KMS-11 (cell line): Measurements from ENCODE around the gene HAO2.
"Not testable (repeated sequence)": the region's sequence is repeated elsewhere in the genome, so short reads cannot be mapped to it uniquely, and the experiment has no call there.

Experiments
- H2AFZ ChIP-seq: fragments of 200-600 bp; sonication (generic); 2 replicates; pipeline ENCODE4 v1.6.1; 2016; ENCODE audit warnings: antibody characterized with exemption, mixed run types, low read depth
- H3K27ac ChIP-seq: fragments of 200-600 bp; sonication (generic); 2 replicates; pipeline ENCODE4 v1.6.1; 2016; ENCODE audit warnings: mild to moderate bottlenecking, mixed run types
- H3K27me3 ChIP-seq: fragments of 200-600 bp; sonication (generic); 2 replicates; pipeline ENCODE4 v1.6.1; 2017; ENCODE audit warnings: mild to moderate bottlenecking, low read depth, mixed run types, moderate library complexity; ENCODE audit not compliant: insufficient read depth
- H3K36me3 ChIP-seq: fragments of 200-600 bp; sonication (generic); 2 replicates; pipeline ENCODE4 v1.6.1; 2017; ENCODE audit warnings: mild to moderate bottlenecking, mixed run types; ENCODE audit not compliant: insufficient read depth
- H3K4me1 ChIP-seq: fragments of 200-600 bp; sonication (generic); 2 replicates; pipeline ENCODE4 v1.6.1; 2016; ENCODE audit warnings: mild to moderate bottlenecking, low read depth, mixed run types; ENCODE audit not compliant: poor library complexity, severe bottlenecking
- H3K4me2 ChIP-seq: fragments of 200-600 bp; sonication (generic); 2 replicates; pipeline ENCODE4 v1.7.0; 2016; ENCODE audit warnings: mild to moderate bottlenecking, mixed run types
- H3K4me3 ChIP-seq: fragments of 200-600 bp; sonication (generic); IDR thresholded peaks from 2 replicates; pipeline ENCODE4 v1.6.1; 2017; ENCODE audit warnings: low read depth, low read length, mixed read lengths; ENCODE audit not compliant: insufficient read depth
- H3K79me2 ChIP-seq: fragments of 200-600 bp; sonication (generic); 2 replicates; pipeline ENCODE4 v1.6.1; 2016; ENCODE audit warnings: low read depth, mixed run types; ENCODE audit not compliant: insufficient read depth
- H3K9ac ChIP-seq: fragments of 200-600 bp; sonication (generic); 2 replicates; pipeline ENCODE4 v1.6.1; 2016; ENCODE audit warnings: mild to moderate bottlenecking, mixed run types
- H4K20me1 ChIP-seq: fragments of 200-600 bp; sonication (generic); 2 replicates; pipeline ENCODE4 v1.6.1; 2016; ENCODE audit warnings: mild to moderate bottlenecking, mixed run types; ENCODE audit not compliant: insufficient read depth
- CTCF ChIP-seq: fragments of 200-600 bp; sonication (generic); conservative IDR thresholded peaks from 2 replicates; pipeline ENCODE4 v1.6.1; 2017; ENCODE audit warnings: low read depth, mild to moderate bottlenecking, antibody characterized with exemption, low read length, moderate library complexity, mixed read lengths

Gene HAO2

GRCh38 chr1:119347858-119348257 is 20.7 kb upstream of the HAO2 start:
- H3K9ac ChIP-seq: no peak overlapping the region
- H3K27ac ChIP-seq: no peak overlapping the region
- H3K4me2 ChIP-seq: no peak overlapping the region
- no peak for TF ChIP-seq CTCF
- no peaks in the 10 kb centered on the region for H3K27me3 ChIP-seq
- H3K79me2 ChIP-seq: no peaks in the 10 kb centered on the region
- no peak overlapping the region for H3K4me3 ChIP-seq
- H4K20me1 ChIP-seq: no peaks in the 10 kb centered on the region
- H2AFZ ChIP-seq: peak overlapping the region; percentile 17
- no peaks in the 10 kb centered on the region for H3K36me3 ChIP-seq
- H3K4me1 ChIP-seq: peaks cover 9% of the 10 kb centered on the region

- Histone ChIP-seq H3K79me2 (no peaks in the 10 kb centered on the region), H4K20me1 (no peaks in the 10 kb centered on the region), H3K27ac (no peak overlapping the region), H3K4me1 (peaks cover 9% of the 10 kb centered on the region), H3K36me3 (no peaks in the 10 kb centered on the region), H3K9ac (no peak overlapping the region), H3K4me2 (no peak overlapping the region), H3K4me3 (no peak overlapping the region), H2AFZ (no peak overlapping the region), H3K27me3 (no peaks in the 10 kb centered on the region)
- no peak for TF ChIP-seq CTCF
Observed at GRCh38 chr1:119348941-119349340, 19.6 kb upstream of the HAO2 start.

- not testable (repeated sequence) for H2AFZ ChIP-seq, H3K79me2 ChIP-seq, H3K9ac ChIP-seq, H3K4me3 ChIP-seq, H3K27me3 ChIP-seq, H3K27ac ChIP-seq, H4K20me1 ChIP-seq, H3K4me1 ChIP-seq, H3K36me3 ChIP-seq, H3K4me2 ChIP-seq
Observed at GRCh38 chr1:119350866-119351265, 17.7 kb upstream of the HAO2 start.

- Histone ChIP-seq H2AFZ (no peak overlapping the region), H3K27ac (no peak overlapping the region), H3K4me2 (no peak overlapping the region)
Observed at GRCh38 chr1:119351997-119352396, 16.6 kb upstream of the HAO2 start.

GRCh38 chr1:119353836-119354235 is 14.7 kb upstream of the HAO2 start:
- no peak overlapping the region for H2AFZ ChIP-seq
- TF ChIP-seq CTCF: no peak
- H3K4me2 ChIP-seq: no peak overlapping the region
- no peaks in the 10 kb centered on the region for H3K79me2 ChIP-seq
- no peaks in the 10 kb centered on the region for H4K20me1 ChIP-seq
- H3K27me3 ChIP-seq: no peaks in the 10 kb centered on the region
- H3K27ac ChIP-seq: no peak overlapping the region
- H3K4me3 ChIP-seq: no peak overlapping the region
- no peaks in the 10 kb centered on the region for H3K36me3 ChIP-seq
- no peak overlapping the region for H3K9ac ChIP-seq
- no peaks in the 10 kb centered on the region for H3K4me1 ChIP-seq

More at GRCh38 chr1:119351997-119352396, 16.6 kb upstream of the HAO2 start:
- Histone ChIP-seq H3K36me3 (no peaks in the 10 kb centered on the region), H3K9ac (no peak overlapping the region), H3K4me1 (peaks cover 9% of the 10 kb centered on the region), H3K4me3 (no peak overlapping the region), H4K20me1 (no peaks in the 10 kb centered on the region), H3K79me2 (no peaks in the 10 kb centered on the region), H3K27me3 (no peaks in the 10 kb centered on the region)
- TF ChIP-seq CTCF: no peak
